Gastroesophageal sphincter (tissue), 4 donors: ENCODE data around the gene PAFAH2. TPM values are rescaled to one million over a fixed set of nuclear protein-coding genes. Genes with fewer than 3 reads are reported as not detected.

ENCODE experiments used
- ATAC-seq: fragments of 150-250 bp; one replicate; pipeline ENCODE4 v1.9.1; 2016; ENCODE audit warnings: mild to moderate bottlenecking, moderate library complexity
- H3K27ac ChIP-seq, 4 donors: fragments of 200-600 bp; sonication (generic) in 3 of 4; 1 replicate in 3 of 4; 2 replicates in 1 of 4; pipeline ENCODE4 v1.5.1; 2016 to 2019
- H3K27me3 ChIP-seq: fragments of 200-600 bp; sonication (generic); one replicate; pipeline ENCODE4 v1.5.1; 2019
- H3K36me3 ChIP-seq, 2 donors: fragments of 200-600 bp; sonication (generic); one replicate each; pipeline ENCODE4 v1.5.1; 2019; ENCODE audit warnings: control low read depth in 1 of 2
- H3K4me1 ChIP-seq, 3 donors: fragments of 200-600 bp; sonication (generic); 1 replicate in 2 of 3; 2 replicates in 1 of 3; pipeline ENCODE4 v1.5.1; 2016 to 2019; ENCODE audit warnings: control low read depth in 2 of 3
- H3K4me3 ChIP-seq, 2 donors: fragments of 200-600 bp; sonication (generic); one replicate each; pipeline ENCODE4 v1.5.1; 2019; ENCODE audit warnings: mild to moderate bottlenecking in 1 of 2, moderate library complexity in 1 of 2
- H3K9me3 ChIP-seq, 3 donors: fragments of 200-600 bp; sonication (generic); one replicate each; pipeline ENCODE4 v1.5.1; 2017 to 2019; ENCODE audit warnings: control low read depth in 2 of 3
- EP300 ChIP-seq: sonication (generic); formaldehyde crosslinking; IDR thresholded peaks from one replicate; pipeline ENCODE4 v1.6.1; 2017; ENCODE audit warnings: antibody characterized with exemption, mild to moderate bottlenecking
- POLR2A ChIP-seq, 2 donors: fragments of 450-650 bp; IDR thresholded peaks; one replicate each; pipeline ENCODE4 v1.6.1; 2017; ENCODE audit warnings: antibody characterized with exemption in 2 of 2, mild to moderate bottlenecking in 2 of 2, moderate library complexity in 1 of 2
- POLR2AphosphoS5 ChIP-seq: sonication (generic); formaldehyde crosslinking; IDR thresholded peaks from one replicate; pipeline ENCODE4 v1.6.1; 2017; ENCODE audit warnings: antibody characterized with exemption
- WGBS, 2 donors: methylation state at CpG; one replicate each; pipeline ENCODE4 v1.1.5; 2018; ENCODE audit warnings: low coverage in 1 of 2; 5-methylcytosine and 5-hydroxymethylcytosine counted together
- total RNA-seq, 4 donors: library from RNA; depleted of rRNA; stranded (reverse); fragments of >200 nt; gene quantifications; one replicate each; pipeline ENCODE4 v1.1.0, GENCODE V29; 2016
- TF ChIP-seq, protein P1 (sequence below), 4 experiments: fragments of 200-600 bp in 2 of 4; fragments of 450-650 bp in 2 of 4; sonication (generic) in 1 of 4; IDR thresholded peaks; one replicate each; pipeline ENCODE4 v1.5.1; 2017 to 2019; ENCODE audit warnings: antibody characterized with exemption in 4 of 4, mild to moderate bottlenecking in 2 of 4, moderate library complexity in 2 of 4

PAFAH2 gene
- total RNA-seq, 4 donors from 2014 or later = 6.6 to 12.2 (median 8.5) TPM

GRCh38 chr1:25916460-25916859 is 81.4 kb downstream of the PAFAH2 start:
- Histone ChIP-seq H3K36me3 (no peaks in the 10 kb centered on the region), H3K27me3 (no peaks in the 10 kb centered on the region), H3K27ac (no peak overlapping the region), H3K4me1 (no peaks in the 10 kb centered on the region), H3K4me3 (no peak overlapping the region), H3K9me3 (no peaks in the 10 kb centered on the region)
- ATAC-seq = no peak
- 100% methylated on average over 2 of the region's 2 CpGs; no CpG with 5 or more reads in 1 of the 2 donors for WGBS, 2 donors
- TF ChIP-seq, protein P1, sequence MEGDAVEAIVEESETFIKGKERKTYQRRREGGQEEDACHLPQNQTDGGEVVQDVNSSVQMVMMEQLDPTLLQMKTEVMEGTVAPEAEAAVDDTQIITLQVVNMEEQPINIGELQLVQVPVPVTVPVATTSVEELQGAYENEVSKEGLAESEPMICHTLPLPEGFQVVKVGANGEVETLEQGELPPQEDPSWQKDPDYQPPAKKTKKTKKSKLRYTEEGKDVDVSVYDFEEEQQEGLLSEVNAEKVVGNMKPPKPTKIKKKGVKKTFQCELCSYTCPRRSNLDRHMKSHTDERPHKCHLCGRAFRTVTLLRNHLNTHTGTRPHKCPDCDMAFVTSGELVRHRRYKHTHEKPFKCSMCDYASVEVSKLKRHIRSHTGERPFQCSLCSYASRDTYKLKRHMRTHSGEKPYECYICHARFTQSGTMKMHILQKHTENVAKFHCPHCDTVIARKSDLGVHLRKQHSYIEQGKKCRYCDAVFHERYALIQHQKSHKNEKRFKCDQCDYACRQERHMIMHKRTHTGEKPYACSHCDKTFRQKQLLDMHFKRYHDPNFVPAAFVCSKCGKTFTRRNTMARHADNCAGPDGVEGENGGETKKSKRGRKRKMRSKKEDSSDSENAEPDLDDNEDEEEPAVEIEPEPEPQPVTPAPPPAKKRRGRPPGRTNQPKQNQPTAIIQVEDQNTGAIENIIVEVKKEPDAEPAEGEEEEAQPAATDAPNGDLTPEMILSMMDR (IDR thresholded peaks at IDR 0.05) = no peak
- no peak for TF ChIP-seq POLR2A (IDR thresholded peaks at IDR 0.05)
- TF ChIP-seq EP300 = no peak
- no peak for TF ChIP-seq POLR2AphosphoS5

- no peaks in the 10 kb centered on the region for H3K9me3 ChIP-seq
- TF ChIP-seq EP300 (no peak), POLR2A (IDR thresholded peaks at IDR 0.05) (no peak), POLR2AphosphoS5 (no peak)
- TF ChIP-seq, protein P1 (IDR thresholded peaks at IDR 0.05) = no peak
- no peaks in the 10 kb centered on the region for H3K4me1 ChIP-seq
- no peaks in the 10 kb centered on the region for H3K36me3 ChIP-seq
- H3K4me3 ChIP-seq = no peak overlapping the region
- no peaks in the 10 kb centered on the region for H3K27me3 ChIP-seq
- WGBS, 2 donors = 75 to 88% methylated on average over 1 to 3 of the region's 3 CpGs
- no peak for ATAC-seq
- H3K27ac ChIP-seq = no peak overlapping the region
These were observed 83.5 kb downstream of the PAFAH2 start for GRCh38 chr1:25914074-25914995.

- Histone ChIP-seq H3K27me3 (no peaks in the 10 kb centered on the region), H3K27ac (no peak overlapping the region), H3K36me3 (no peaks in the 10 kb centered on the region), H3K9me3 (no peaks in the 10 kb centered on the region), H3K4me1 (no peaks in the 10 kb centered on the region), H3K4me3 (no peak overlapping the region)
- TF ChIP-seq POLR2A (IDR thresholded peaks at IDR 0.05) = no peak
- TF ChIP-seq, protein P1 (IDR thresholded peaks at IDR 0.05) = no peak
- no peak for TF ChIP-seq POLR2AphosphoS5
- no peak for TF ChIP-seq EP300
- no peak for ATAC-seq
These were observed 84.7 kb downstream of the PAFAH2 start for GRCh38 chr1:25913206-25913605.

GRCh38 chr1:25912076-25912831 is 85.6 kb downstream of the PAFAH2 start:
- no peaks in the 10 kb centered on the region for H3K27me3 ChIP-seq
- H3K36me3 ChIP-seq = no peaks in the 10 kb centered on the region
- no peak overlapping the region for H3K4me3 ChIP-seq
- H3K27ac ChIP-seq = no peak overlapping the region
- ATAC-seq = no peak
- no peak for TF ChIP-seq POLR2AphosphoS5
- TF ChIP-seq, protein P1 (IDR thresholded peaks at IDR 0.05) = no peak
- no peak for TF ChIP-seq POLR2A (IDR thresholded peaks at IDR 0.05)
- no peak for TF ChIP-seq EP300
- H3K9me3 ChIP-seq = no peaks in the 10 kb centered on the region
- WGBS, 2 donors = 83% methylated on average over 3 to 5 of the region's 5 CpGs
- H3K4me1 ChIP-seq = no peaks in the 10 kb centered on the region
